GM12878 (cell line): ENCODE results near the gene ZCCHC2. TPM values are rescaled to one million over a fixed set of nuclear protein-coding genes. Genes with fewer than 3 reads are reported as not detected.

Source experiments
- ATAC-seq: fragments of 200-7000 bp; cut with Tn5 transposase; 3 replicates; pipeline ENCODE4 v1.9.1; 2020; ENCODE audit warnings: mild to moderate bottlenecking, moderate library complexity
- BruUV-seq: library from RNA; stranded (reverse); fragments of 400-500 nt; replicated peaks from 2 replicates; lab custom pipeline; 2021; lab: Mats Ljungman, UMichigan
- CTCF ChIA-PET: fragments of 300-600 bp; sonication (Branson Sonifier 250); formaldehyde crosslinking; extraction: SDS; loops from one replicate; lab custom pipeline; 2021; ENCODE audit warnings: inconsistent platforms; lab: Yijun Ruan, JAX
- POLR2A ChIA-PET: fragments of 350-600 bp; formaldehyde crosslinking; extraction: SDS; loops from one replicate; lab custom pipeline; 2021; ENCODE audit warnings: inconsistent platforms; lab: Charles Lee
- RAD21 ChIA-PET: fragments of 300-600 bp; sonication (Branson Sonifier 250); formaldehyde crosslinking; loops from one replicate; lab custom pipeline; 2023; ENCODE audit warnings: antibody characterized with exemption; ENCODE audit not compliant: unreplicated experiment; lab: Charles Lee
- SMC1A ChIA-PET: fragments of 300-600 bp; sonication (Branson Sonifier 250); formaldehyde crosslinking; loops from one replicate; lab custom pipeline; 2023; ENCODE audit not compliant: unreplicated experiment, uncharacterized antibody; lab: Charles Lee
- DNase-seq: peaks from one replicate; pipeline ENCODE4 v3.0.0-alpha.2; 2011; ENCODE audit warnings: low read depth, low spot score
- FAIRE-seq: peaks from 3 replicates; lab custom pipeline; 2011; peaks lifted over from hg19 to GRCh38; lab: Jason Lieb, UNC
- H2AFZ ChIP-seq: 2 replicates; pipeline ENCODE4 v1.6.0; 2011; ENCODE audit warnings: low read depth, low read length, control low read depth; ENCODE audit not compliant: control insufficient read depth
- H3K27ac ChIP-seq: 2 replicates; pipeline ENCODE4 v1.5.1; 2011; ENCODE audit warnings: control low read depth; ENCODE audit not compliant: control insufficient read depth, insufficient read depth
- H3K27me3 ChIP-seq, 2 experiments: replicated peaks in 1 of 2; 2 replicates each; pipeline versions ENCODE4 v1.6.0 to v1.6.1; 2011; ENCODE audit warnings: low read length in 1 of 2; ENCODE audit not compliant: control insufficient read depth in 2 of 2, insufficient read depth in 2 of 2
- H3K36me3 ChIP-seq, 2 experiments: 2 replicates each; pipeline ENCODE4 v1.5.1; 2011; ENCODE audit warnings: low read length in 1 of 2; ENCODE audit not compliant: control insufficient read depth in 2 of 2, insufficient read depth in 2 of 2
- H3K4me1 ChIP-seq: 2 replicates; pipeline ENCODE4 v1.6.1; 2011; ENCODE audit warnings: mild to moderate bottlenecking, low read length, moderate library complexity, mixed read lengths; ENCODE audit not compliant: control insufficient read depth, insufficient read depth
- H3K4me2 ChIP-seq: 2 replicates; pipeline ENCODE4 v1.6.0; 2011; ENCODE audit warnings: control low read depth; ENCODE audit not compliant: control insufficient read depth, insufficient read depth
- H3K4me3 ChIP-seq: fragments of 200-600 bp; sonication (generic); 2 replicates; pipeline ENCODE4 v1.5.1; 2016
- H3K79me2 ChIP-seq: 2 replicates; pipeline ENCODE4 v1.6.0; 2011; ENCODE audit warnings: low read length; ENCODE audit not compliant: control insufficient read depth, insufficient read depth
- H3K9ac ChIP-seq: 2 replicates; pipeline ENCODE4 v1.8.0; 2011; ENCODE audit warnings: low read length, control low read depth, mixed read lengths; ENCODE audit not compliant: control insufficient read depth, insufficient read depth
- H3K9me3 ChIP-seq: replicated peaks from 3 replicates; pipeline ENCODE4 v1.5.1; 2011; ENCODE audit warnings: mild to moderate bottlenecking, low read length; ENCODE audit not compliant: control insufficient read depth, insufficient read depth
- H4K20me1 ChIP-seq: 2 replicates; pipeline ENCODE4 v1.6.0; 2011; ENCODE audit not compliant: control insufficient read depth, insufficient read depth
- BCL11A ChIP-seq: IDR thresholded peaks from 2 replicates; pipeline ENCODE4 v1.6.1; 2011; ENCODE audit warnings: low read depth, low read length
- CBX3 ChIP-seq: fragments of 200-600 bp; sonication (generic); IDR thresholded peaks from 2 replicates; pipeline ENCODE4 v1.6.1; 2016; ENCODE audit warnings: low read depth, borderline replicate concordance
- CEBPB ChIP-seq, 2 experiments: fragments of 150-350 bp in 1 of 2; IDR thresholded peaks; 2 replicates each; pipeline ENCODE4 v1.6.1; 2012 to 2014; ENCODE audit warnings: low read depth in 2 of 2, low read length in 2 of 2, borderline replicate concordance in 1 of 2, inconsistent platforms in 1 of 2
- NFYB ChIP-seq: IDR thresholded peaks from 2 replicates; pipeline ENCODE4 v1.6.1; 2011; ENCODE audit warnings: low read depth, mild to moderate bottlenecking, low read length, improper control_type of control experiment, moderate library complexity; ENCODE audit not compliant: insufficient read depth
- NKRF ChIP-seq: fragments of 450-650 bp; conservative IDR thresholded peaks from 2 replicates; pipeline ENCODE4 v1.6.1; 2017; ENCODE audit warnings: mild to moderate bottlenecking, moderate library complexity
- POU2F2 ChIP-seq: IDR thresholded peaks from 3 replicates; pipeline ENCODE4 v1.6.1; 2011; ENCODE audit warnings: low read depth, mild to moderate bottlenecking, low read length, borderline replicate concordance
- SMAD5 ChIP-seq: IDR thresholded peaks from 2 replicates; pipeline ENCODE4 v1.6.1; 2016; ENCODE audit warnings: antibody characterized with exemption, low read depth
- SREBF2 ChIP-seq: IDR thresholded peaks from 2 replicates; pipeline ENCODE4 v1.6.1; 2012; ENCODE audit warnings: mild to moderate bottlenecking, low read length
- USF2 ChIP-seq: IDR thresholded peaks from 2 replicates; pipeline ENCODE4 v1.6.1; 2011; ENCODE audit warnings: low read depth, low read length, improper control_type of control experiment, borderline replicate concordance
- ZBTB33 ChIP-seq: fragments of 450-650 bp; IDR thresholded peaks from 2 replicates; pipeline ENCODE4 v1.6.1; 2017; ENCODE audit warnings: mild to moderate bottlenecking
- ZBTB4 ChIP-seq: fragments of 450-650 bp; formaldehyde crosslinking; IDR thresholded peaks from 2 replicates; pipeline ENCODE4 v1.4.0; 2022; ENCODE audit warnings: mild to moderate bottlenecking, moderate library complexity
- ZNF384 ChIP-seq: IDR thresholded peaks from 2 replicates; pipeline ENCODE4 v1.6.1; 2012; ENCODE audit warnings: low read depth, mild to moderate bottlenecking, low read length, improper control_type of control experiment, borderline replicate concordance
- WGBS: methylation state at CpG from one replicate; pipeline ENCODE4 v1.1.6; 2016; ENCODE audit warnings: low lambda C conversion rate; ENCODE audit not compliant: insufficient replicate concordance, insufficient coverage; ENCODE audit errors: missing lambda C conversion rate; 5-methylcytosine and 5-hydroxymethylcytosine counted together
- in situ Hi-C: fragments of 300-500 bp; cut with MboI; formaldehyde crosslinking; loops from 9 replicates; pipeline ENCODE4 v1.14.3; 2018; ENCODE audit warnings: mixed read lengths
- intact Hi-C: fragments of 100-400 bp; cut with micrococcal nuclease; formaldehyde crosslinking; loops from one replicate; pipeline ENCODE4 v1.14.2; 2022; ENCODE audit not compliant: unreplicated experiment
- polyA plus RNA-seq, 11 experiments: library from polyadenylated mRNA; depleted of rRNA in 4 of 11; unstranded in 6 of 11; stranded (reverse) in 5 of 11; fragments of >200 nt; fragmentation: Nextera tagmentation in 4 of 11; fragmentation: Illumina TruSeq in 1 of 11; extraction: Ambion mirVana in 4 of 11; extraction: Trizol in 1 of 11; gene quantifications; 1 replicate in 1 of 11; 2 replicates in 10 of 11; pipeline versions ENCODE4 v1.2.1 to v1.2.3, GENCODE V29; 2011 to 2016; ENCODE audit warnings: inconsistent platforms in 2 of 11, missing spikeins in 2 of 11, low read depth in 1 of 11
- total RNA-seq, 4 experiments: library from RNA; depleted of rRNA in 3 of 4; stranded (reverse); fragments of >200 nt in 3 of 4; fragmentation: Illumina TruSeq in 1 of 4; extraction: Trizol in 1 of 4; gene quantifications; 2 replicates each; pipeline versions ENCODE4 v1.2.1 to v1.2.3, GENCODE V29; 2013 to 2021

ZCCHC2 gene
- total and polyA plus RNA-seq, 10 of the 15 experiments (the other 5 are each of a cell fraction or from before 2014, with no cell fraction given) = 1.7 to 17.4 (median 8.6) TPM

GRCh38 chr18:62612289-62612645, 89.4 kb downstream of the ZCCHC2 start:
- Histone ChIP-seq H3K79me2 (no peaks in the 10 kb centered on the region), H3K4me1 (no peaks in the 10 kb centered on the region), H3K27me3 (no peaks in the 10 kb centered on the region; a peak in 1 of 4 replicates), H3K9me3 (no peaks in the 10 kb centered on the region), H2AFZ (no peak overlapping the region), H3K36me3 (no peaks in the 10 kb centered on the region), H4K20me1 (no peaks in the 10 kb centered on the region), H3K27ac (no peak overlapping the region), H3K4me2 (no peak overlapping the region), H3K9ac (no peak overlapping the region), H3K4me3 (no peak overlapping the region)
- FAIRE-seq (no peak), DNase-seq (no peak), ATAC-seq (no peak)
- no TSS peak for BruUV-seq
- in situ Hi-C loops (no loop called here), intact Hi-C loops (no loop called here)
- ChIA-PET RAD21 (no interaction called here), POLR2A (no interaction called here), SMC1A (interaction anchor here (0.9 to 1.5 kb wide), 3 partner anchors 99 to 370 kb away, joined by 3 to 4 read pairs (median 3); no protein-coding TSS in a partner anchor), CTCF (interaction anchor here (1.0 to 1.4 kb wide), 2 partner anchors 26 to 103 kb away, joined by 3 to 5 read pairs; partner anchors contain the start of gene PHLPP1)
- 30% methylated on average over 4 of the region's 4 CpGs for WGBS
- TF ChIP-seq NKRF (no peak), ZBTB4 (no peak), CBX3 (no peak), ZNF384 (no peak), SMAD5 (no peak), NFYB (no peak), BCL11A (no peak), SREBF2 (no peak), USF2 (no peak), CEBPB (IDR thresholded peaks at IDR 0.05; ENCODE audit: borderline replicate concordance in 1 of 2, low read depth in 2 of 2, low read length in 2 of 2) (no peak), ZBTB33 (no peak), POU2F2 (no peak)
